HG03066 (cell line): Measurements from ENCODE around the gene HACD2.

Experiments used
- ATAC-seq: cut with Tn5 transposase; IDR thresholded peaks from one replicate; pipeline ENCODE4 v1.9.1; 2021; ENCODE audit warnings: low read depth; ENCODE audit not compliant: unreplicated experiment

The HACD2 gene

DNA sequence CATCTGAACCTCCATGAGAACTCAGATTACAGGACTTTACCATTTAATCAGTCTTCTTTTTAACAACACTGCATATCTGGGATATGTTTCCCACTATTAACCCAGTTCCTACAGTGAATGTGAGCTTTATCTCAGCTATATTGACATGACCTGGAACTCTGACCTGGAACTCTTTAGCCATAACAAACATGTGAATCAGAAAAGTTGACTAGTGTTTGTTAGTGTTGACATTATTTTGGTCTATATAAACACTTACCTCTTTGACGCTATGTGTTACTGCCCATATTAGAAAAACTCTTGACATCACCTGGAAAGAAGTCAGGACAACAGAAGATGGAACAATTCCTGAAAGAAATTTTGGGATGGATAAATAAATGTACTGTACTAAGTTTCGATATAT lies 56.7 kb downstream of the HACD2 start:
- no peak for ATAC-seq

DNA sequence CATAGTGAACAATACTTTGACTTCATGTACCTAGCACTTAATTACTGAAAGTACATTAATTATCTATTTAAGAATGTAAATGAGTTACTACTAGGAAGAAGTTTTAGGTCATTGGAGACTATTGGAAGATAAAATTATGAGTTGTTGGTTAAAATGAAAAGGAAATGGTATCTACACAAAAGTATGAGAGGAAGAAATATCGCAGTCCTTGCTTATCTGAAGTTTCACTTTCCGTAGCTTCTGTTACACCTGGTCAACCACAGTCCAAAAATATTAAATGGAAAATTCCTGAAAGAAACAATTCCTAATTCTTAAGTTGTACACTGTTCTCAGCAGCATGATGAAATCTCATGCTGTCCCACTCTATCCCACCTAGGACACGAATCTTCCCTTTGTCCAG lies 57.8 kb downstream of the HACD2 start:
- no peak for ATAC-seq

DNA sequence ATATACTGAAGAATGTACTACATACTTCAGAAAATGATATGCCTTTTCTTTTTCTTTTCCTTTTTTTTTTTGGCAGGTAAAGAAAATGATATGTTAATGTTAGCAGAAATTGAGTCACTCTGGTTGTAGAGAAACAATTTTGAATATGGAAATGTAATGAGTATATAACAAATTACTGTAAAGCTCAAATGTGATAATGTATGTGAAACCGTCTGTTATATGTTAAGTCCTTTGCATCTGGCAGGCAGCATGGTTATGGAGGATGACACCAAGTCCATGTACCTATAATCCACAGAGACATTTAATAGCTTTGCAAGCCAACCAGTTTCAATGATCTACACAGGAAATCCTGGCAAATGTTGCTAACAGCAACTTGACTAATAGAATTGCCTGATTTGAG lies 58.4 kb downstream of the HACD2 start:
- ATAC-seq = no peak

DNA sequence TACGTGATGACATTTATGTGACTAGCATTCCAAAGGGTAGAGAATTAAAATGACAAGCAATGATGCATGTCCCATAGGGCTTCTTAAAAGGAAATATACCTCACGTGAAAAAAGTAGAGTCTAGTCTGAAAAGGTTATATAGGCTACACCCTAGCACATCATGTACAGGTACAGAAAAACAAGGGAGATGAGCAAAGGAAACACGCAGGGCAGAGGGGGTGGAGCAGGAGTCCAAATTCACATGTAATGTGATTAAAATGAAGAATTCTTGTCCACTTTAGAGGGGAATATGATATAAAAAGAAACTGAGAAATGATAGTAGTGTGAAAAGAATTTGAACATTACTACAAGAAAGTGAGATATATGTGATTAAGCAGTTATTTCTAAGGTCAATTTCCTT lies 59.4 kb downstream of the HACD2 start:
- ATAC-seq = no peak

DNA sequence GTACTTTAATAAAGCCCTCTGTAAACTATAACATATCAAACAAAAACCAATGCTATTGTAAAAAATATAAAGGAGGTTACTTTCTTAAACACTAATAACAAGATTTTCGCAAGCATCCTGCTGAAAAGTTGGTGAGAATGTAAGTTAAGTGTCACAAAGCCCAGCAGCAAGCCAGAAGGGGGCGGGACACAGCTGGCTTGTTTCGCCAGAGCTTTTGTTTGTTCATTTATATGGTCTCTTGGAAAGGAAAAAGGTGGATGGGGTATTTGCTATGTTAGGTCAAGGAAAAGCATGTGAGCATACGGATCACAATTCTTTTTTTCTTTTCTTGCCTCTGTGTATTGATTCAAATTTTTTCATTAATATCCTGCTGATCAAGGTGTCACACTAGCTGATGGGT lies 59.9 kb downstream of the HACD2 start:
- no peak for ATAC-seq

DNA sequence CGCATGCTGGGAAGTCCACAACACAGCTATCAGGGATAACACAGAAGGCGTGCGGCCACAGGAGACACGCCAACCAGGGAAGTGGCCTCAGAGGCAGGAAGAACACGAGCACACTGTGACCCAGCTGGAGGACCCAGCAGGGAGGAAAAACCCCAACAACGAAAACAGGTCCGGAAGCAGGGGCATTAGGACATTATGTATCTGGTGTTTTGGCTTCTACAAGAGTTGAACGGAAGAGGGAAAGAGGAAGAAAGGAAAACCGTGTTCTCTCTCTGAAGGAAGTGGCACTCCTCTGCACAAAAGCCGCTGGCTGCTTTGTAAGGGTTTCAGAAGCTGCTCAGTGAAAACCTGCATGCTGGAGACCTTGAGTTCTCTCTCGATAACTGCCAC lies 61.8 kb downstream of the HACD2 start:
- ATAC-seq = no peak

DNA sequence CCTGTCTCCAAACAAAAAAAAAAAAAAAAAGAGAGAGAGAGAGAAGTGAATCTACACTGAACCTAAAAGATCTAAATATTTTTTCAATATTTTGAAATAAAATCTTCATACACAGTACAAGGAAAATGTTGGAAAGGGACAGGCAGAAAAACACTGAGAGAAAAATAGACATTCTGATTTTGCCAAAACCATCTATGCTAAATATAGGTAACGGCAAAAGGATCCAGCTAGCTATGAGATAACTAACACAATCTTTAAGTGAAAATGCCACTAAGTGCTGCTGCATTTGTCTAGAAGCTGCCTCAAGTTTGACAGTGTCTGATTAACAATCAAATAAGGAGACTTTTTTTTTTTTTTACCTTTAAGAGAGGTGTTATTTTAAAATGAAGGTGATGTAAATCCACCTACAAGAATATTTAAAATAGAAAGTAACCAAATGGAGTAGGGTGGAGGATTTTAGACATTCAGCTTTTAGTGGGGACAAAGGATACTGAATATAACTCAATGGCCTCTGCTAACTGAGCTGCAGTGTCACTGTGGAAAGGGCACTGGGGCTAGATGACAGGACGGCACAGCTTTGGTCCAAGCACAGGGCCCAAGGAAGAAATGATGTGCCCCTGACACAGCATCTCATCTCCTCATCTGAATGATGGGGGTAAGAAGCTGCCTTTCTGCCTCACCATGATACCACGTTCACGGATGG lies 62.4 kb downstream of the HACD2 start:
- no peak for ATAC-seq

DNA sequence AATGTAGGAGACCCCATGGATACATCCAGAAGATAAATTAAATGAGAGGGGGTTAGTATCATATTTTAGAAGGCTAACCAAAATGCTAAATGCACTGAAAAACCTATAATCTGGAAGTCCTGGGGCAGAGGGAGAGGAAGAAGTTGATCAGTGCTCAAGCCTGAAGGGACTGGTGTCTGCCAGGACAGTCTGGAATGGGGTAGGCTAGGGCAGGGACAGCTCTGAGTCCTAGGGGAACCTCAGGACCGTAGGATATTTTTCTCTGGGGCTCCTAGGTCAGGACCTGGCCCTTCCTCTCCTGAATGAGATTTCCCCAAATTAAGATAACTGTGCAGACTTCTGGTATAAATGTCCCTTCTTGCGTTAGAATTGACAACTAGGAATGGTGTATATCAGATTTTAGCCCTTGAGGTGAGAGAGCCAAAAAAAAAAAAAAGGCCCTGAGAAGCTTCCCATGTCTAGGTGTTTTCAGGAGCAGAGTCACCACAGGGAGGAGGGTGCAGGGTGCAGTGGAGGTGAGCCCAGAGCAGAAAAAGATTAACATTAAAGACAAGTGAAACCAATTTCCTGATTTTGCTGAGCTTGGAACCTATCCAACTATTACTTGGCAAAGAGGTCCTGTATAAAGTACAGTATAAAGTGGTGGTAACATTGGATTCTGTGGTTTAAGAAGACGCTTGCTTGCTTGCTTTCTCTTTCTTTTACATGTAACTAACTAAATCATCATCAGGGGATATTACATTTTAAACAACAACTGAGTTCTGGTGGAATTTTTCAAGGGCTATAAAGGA lies 63.5 kb downstream of the HACD2 start:
- no peak for ATAC-seq

DNA sequence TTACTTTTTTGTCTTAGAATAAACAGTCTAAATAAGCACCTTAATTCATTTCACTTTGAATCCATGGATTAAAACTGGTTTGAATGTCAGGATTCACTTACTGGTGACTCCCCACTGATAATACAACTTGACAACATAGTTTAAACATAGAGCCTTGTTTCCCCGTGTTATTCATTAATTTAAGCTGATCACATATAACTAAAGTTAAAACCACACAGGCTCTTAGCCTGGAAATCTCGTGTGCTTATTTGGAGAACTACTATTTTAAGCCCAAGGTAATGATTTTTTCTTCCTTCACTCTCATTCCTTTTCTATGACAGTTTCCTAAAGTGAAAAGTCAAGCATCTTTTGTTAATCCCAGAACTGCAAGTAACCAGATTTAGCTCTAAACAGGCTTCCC lies 64.2 kb downstream of the HACD2 start:
- ATAC-seq = no peak

DNA sequence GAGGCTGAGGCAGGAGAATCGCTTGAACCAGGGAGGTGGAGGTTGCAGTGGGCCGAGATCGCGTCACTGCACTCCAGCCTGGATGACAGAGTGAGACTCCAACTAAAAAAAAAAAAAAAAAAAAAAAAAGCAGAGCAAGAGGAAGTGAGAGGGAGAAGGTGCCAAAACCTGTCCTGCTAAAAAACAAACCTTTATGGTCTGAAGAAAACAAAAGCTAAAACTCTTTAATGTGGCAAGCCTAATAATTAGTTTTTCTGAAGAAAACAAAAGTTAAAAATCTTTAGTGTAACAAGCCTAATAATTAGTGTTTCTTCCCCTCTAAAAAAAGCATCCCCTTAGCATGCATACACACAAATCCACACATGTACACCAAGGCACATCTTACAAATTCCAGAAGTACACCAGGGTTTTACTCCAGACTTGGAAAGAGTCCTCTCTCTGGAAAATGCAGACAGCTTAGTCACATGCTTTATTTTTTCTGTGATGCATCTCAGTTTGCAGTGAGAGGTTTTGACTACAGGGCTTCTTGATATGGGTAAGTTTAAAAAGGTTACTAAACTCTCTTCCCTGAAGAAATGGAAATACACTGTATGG lies 65.9 kb downstream of the HACD2 start:
- ATAC-seq = no peak

DNA sequence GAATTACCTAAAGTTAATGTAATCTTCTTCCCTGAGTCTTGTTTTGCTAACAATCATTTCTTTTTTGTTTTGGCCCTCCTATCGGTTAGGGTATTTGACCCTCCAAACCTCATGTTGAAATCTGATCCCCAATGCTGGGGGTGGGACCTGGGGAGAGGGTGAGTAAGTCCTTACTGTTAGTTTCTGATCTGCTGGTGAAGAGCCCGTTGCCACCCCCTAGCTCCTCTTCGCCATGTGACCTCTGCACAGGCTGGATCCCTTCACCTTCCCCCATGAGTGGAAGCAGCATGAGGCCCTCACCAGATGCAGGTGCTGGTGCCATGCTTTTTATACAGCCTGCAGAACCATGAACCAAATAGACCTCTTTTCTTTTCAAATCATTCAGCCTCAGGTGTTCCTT lies 73.1 kb downstream of the HACD2 start:
- ATAC-seq = no peak

DNA sequence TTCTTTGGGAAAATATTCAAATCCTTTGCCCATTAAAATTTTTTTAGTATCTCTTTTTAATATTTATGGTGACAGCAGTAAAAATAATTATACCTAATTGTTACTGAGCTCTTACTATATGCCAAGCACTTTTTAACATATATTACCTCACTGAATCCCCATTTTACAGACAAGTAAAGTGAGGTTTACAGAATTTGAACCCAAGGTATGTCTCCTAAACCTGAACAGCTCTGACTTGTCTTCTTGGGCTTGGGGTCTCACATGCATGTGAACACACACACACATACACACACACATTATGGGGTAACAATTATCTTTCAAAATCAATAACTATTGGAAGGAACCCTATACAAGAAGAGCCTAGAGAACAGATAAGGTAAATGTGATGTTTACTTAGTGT lies 73.8 kb downstream of the HACD2 start:
- no peak for ATAC-seq

DNA sequence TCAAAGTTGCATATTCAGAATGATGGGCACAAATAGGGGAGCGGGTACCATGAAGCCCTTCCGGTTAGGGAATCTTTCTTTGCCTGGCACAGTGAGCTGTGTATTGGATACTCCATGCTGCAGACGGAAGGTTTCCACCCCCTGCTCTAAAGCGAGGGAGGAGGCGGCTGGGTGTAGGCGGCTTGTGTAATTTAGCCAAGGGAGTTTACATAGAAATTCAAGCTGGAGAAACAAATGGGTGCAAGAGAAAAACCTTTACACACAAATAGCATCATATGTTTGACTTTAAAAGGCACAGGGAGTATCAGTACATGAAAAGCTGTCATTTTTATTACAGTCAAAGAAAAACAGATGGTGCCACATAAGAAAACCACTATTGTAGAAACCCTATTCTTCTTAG lies 76.7 kb downstream of the HACD2 start:
- ATAC-seq = no peak

DNA sequence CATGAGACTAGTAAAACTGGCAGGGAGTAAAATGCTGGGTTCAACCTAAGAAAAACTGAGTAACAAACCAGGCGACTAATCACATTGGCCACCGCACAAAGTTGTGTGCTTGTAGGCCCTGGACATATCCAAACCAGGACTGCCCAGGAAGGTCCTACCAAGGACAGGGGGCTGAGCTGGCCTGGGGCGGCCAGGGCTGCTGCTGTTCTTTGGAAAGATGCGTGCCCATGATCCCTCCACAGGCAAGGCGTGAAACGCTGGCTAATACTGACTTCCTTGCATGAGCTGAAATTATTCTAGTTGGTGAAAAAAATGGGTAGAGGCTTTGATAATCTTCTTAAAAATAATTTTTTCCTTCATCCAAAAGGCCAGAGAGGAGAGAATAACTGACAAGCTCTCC lies 79.0 kb downstream of the HACD2 start:
- ATAC-seq = no peak

DNA sequence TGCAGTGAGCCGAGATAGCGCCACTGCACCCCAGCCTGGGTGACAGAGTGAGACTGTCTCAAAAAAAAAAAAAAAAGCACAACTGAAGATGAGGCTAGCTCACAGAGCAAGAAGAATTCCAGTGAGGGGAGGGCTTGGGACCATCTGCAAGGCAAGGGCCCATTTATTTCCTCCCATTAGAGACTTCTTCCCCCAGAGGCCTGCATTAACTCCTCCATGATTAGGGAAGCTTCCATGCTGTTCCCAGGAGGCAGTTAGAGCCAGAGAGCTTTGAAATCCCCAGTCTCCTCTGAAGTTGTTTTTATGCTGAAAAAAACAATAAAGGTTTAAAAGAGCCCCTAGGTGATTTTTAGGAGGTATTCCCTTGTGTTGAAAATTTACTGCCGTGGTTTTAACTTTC lies 81.7 kb downstream of the HACD2 start:
- ATAC-seq = no peak

DNA sequence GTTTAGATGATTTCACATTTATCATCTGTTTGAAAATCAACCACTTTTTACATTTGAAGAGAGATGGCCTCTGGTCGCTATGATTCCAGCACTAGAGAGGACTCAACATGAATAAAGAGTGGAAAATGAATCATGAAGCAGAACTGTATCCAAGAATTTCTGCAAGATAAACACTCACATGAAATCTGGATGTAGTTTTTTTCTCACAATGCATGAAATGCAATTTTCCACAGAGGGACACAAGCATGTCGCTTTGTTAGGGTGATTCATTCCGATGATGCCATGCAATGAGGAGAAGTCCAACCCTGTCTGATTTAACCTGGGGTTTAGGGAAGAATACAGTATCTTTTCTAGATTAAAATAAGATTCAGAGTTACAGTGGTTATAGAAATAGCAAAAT lies 85.5 kb downstream of the HACD2 start:
- ATAC-seq = no peak

DNA sequence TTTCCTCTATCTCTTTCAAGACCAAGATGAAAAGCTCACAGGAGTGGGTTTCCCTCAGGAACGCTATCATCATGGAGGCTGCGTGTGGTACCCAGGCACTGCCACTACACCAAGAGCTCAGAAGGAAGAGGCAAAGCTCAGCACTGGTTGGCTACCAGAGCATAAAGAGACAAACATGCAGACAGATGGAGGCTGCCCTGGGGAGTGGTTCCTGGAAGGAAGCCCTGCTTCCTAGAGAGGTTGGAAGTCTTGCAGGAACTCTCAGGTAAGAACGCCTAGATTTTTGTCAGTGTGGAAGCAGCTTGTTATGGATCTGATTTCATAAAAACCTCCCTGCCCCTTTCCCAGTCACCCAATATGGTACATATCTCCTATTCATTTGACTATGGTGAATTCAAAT lies 86.1 kb downstream of the HACD2 start:
- no peak for ATAC-seq

DNA sequence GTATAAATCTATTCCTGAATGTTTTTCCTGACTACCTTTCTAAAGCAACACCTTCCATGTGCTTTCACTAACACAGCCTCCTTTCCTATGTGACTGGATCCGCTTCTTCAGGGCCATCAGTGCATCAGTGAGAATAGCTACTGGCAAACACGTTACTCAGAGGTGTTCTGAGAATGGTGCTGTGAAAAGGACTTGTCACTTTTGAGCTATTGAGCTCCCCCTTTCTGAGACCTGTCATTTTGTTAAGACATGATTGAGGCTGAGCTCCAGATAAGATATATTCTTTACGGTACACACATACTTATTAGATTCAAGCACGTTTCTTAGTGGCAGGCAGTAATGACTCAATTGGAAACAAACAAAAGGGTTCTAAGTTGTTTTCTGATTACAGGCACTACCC lies 90.9 kb downstream of the HACD2 start:
- no peak for ATAC-seq

DNA sequence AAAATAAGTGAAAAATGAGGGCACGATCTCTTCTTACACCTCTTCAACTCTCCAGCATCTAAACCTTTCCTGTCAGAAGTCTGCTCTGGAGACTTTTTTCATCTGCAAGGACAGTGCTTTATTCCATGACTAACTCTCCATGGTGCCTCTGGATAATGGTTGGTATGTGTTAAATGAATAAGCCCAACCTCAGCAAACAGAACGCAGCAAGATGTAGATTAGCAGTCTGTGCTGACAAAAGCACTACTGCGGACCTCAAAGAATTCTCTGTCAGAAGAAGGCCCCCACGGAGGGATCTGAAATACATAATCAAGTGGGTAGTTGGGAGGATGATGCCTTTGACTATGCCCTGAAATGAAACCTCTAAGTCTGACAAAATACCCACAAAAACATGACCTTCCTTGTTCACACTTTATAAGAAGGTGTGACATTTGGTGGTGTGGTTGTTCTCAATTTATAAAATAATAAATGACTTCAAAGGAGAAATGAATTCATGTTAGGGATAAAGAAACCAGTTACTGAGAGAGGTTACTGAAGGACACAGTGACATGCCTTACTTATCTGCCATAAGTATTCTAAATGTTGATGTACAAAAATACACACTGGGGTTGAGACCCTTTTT lies 92.8 kb downstream of the HACD2 start:
- no peak for ATAC-seq

DNA sequence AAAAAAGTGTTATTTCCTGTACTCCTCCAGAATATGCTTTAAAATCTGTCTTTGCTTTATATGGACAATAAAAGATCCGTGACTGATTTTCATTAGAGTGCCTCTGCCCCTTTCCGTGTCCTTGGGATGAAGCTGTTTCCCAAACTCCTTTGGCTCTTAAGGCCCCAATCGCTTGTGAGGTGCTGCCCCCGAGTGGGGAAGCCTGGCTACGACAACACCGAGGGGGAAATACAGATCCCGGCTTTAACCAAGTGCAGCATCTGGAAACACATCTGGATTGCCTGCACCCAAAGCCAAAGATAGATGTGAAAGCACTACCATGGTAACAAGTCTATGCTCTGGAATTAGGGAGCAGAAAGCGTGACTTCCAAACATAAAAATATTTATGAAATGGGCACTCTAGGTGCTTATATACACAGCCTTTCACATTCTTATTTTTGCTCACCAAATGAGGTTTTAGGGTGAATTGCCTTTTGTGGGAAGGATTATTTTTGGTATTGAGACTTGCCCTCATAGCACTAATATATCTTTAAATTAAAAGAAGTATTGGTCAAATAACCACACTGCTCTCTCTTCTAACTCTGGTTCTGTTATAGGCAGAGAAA lies 95.4 kb downstream of the HACD2 start:
- ATAC-seq = no peak

DNA sequence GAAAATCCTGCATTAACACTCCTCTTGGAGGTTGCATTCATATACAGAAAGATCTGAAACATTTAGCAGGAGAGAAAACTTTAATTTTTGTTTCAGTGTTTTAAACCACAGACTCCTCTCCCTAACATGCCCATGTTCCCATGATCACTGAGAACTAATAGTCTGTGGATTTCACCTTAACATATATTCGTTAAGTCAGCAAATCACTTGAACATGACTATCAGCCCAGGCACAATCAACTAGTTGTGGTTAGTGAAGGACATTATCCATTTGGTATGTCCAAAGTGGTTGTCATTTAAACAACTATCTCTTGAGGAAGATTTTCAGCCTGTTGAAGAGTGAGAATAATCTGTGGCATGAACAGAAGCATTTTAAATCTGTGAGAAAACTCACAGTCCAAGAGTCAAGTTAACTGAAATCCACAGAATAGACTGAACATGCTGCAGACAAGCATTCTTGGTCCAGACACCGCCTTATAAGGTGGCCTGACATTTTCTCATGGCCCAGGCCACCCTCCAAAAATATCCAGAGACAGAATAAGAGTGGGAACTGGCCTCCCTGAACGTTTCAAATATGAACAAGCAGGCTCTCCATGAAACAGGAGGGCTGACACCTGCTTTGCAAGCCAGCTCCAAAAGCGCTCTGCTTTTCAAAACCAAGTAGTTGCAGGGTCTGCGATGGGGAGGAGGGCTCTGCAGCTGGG lies 96.1 kb downstream of the HACD2 start:
- no peak for ATAC-seq
